ENCODE measurements around the gene YIF1B.

Gene YIF1B

DNA sequence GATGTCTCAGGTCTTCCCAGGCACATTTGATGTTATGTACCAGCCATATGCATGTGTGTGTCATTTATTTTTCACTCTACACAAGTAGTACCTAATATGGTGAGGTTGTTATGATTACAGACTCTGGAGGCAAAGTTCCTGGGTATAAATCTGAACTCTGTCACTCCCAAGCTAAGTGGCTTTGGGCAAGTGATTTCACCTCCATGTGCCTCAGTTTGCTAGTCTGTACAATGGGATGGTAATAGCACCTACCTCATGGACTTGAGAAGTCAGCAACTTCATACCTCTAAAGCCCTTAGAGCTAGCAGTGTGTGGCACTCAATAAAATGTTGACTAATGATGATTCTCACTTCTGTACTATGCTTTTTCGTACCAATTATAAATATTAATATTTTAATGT is 16.0 kb upstream of the YIF1B start:
- no peak overlapping the region for H3K4me3 ChIP-seq (ENCODE audit: low read depth, low read length)
- TF ChIP-seq, protein P1, sequence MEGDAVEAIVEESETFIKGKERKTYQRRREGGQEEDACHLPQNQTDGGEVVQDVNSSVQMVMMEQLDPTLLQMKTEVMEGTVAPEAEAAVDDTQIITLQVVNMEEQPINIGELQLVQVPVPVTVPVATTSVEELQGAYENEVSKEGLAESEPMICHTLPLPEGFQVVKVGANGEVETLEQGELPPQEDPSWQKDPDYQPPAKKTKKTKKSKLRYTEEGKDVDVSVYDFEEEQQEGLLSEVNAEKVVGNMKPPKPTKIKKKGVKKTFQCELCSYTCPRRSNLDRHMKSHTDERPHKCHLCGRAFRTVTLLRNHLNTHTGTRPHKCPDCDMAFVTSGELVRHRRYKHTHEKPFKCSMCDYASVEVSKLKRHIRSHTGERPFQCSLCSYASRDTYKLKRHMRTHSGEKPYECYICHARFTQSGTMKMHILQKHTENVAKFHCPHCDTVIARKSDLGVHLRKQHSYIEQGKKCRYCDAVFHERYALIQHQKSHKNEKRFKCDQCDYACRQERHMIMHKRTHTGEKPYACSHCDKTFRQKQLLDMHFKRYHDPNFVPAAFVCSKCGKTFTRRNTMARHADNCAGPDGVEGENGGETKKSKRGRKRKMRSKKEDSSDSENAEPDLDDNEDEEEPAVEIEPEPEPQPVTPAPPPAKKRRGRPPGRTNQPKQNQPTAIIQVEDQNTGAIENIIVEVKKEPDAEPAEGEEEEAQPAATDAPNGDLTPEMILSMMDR (IDR thresholded peaks at IDR 0.05; ENCODE audit: low read depth, low read length) = no peak
- DNase-seq (ENCODE audit: low read depth, low spot score) = no peak
- in situ Hi-C loops (cut with HindIII; ENCODE audit: low sequenced_read_pairs) = no loop called here

DNA sequence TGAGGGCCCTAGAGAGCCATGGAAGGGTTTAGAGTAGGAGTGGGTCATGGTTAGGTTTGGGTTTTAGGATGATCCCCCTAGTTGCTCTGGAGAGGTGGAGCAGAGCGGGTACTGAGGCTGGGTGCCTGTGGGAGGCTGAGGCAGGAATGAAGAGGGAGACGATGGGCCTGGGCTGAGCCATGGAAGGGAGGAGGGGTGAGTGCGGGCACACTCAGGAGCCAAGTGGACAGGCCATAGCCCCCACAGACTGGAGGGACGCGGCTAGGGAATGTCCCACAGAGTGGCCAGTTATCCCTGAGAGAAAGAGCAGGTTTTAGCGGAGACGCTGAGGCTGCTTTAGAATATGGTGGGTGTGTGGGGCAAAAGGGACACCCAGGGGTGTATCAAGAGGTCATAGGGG is 13.9 kb upstream of the YIF1B start:
- no peak overlapping the region for H3K4me3 ChIP-seq (ENCODE audit: low read depth, low read length)
- in situ Hi-C loops (cut with HindIII; ENCODE audit: low sequenced_read_pairs) = no loop called here
- no peak for DNase-seq (ENCODE audit: low read depth, low spot score)
- TF ChIP-seq, protein P1 (IDR thresholded peaks at IDR 0.05; ENCODE audit: low read depth, low read length) = no peak

DNA sequence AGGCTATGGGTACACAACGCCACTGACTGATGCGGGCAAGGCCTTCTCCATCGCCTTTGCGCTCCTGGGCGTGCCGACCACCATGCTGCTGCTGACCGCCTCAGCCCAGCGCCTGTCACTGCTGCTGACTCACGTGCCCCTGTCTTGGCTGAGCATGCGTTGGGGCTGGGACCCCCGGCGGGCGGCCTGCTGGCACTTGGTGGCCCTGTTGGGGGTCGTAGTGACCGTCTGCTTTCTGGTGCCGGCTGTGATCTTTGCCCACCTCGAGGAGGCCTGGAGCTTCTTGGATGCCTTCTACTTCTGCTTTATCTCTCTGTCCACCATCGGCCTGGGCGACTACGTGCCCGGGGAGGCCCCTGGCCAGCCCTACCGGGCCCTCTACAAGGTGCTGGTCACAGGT is 10.8 kb upstream of the YIF1B start:
- H3K4me3 ChIP-seq (ENCODE audit: low read depth, low read length) = no peak overlapping the region

DNA sequence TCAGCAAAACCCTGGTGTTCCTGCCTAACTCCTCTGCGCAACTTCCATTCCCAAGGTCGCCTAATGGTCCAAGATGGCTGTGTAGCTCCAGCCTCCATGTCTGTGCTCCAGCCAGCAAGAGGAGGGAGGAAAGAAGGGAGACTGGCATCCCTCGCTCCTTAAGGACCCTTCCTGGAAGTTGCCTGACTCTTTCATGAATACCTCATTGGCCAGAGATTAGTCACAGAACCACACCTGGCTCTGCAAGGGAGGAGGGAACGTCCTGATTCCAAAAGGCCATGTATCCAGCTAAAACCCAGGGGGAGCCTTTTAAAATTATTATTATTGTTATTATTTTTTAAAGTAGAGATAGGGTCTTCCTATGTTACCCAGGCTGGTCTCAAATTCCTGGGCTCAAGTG is 8.7 kb upstream of the YIF1B start:
- TF ChIP-seq, protein P1 (IDR thresholded peaks at IDR 0.05; ENCODE audit: low read depth, low read length) = no peak

More for the DNA sequence above, 10.8 kb upstream of the YIF1B start:
- TF ChIP-seq, protein P1 (IDR thresholded peaks at IDR 0.05; ENCODE audit: low read depth, low read length) = no peak
- no peak for DNase-seq (ENCODE audit: low read depth, low spot score)
- in situ Hi-C loops (cut with HindIII; ENCODE audit: low sequenced_read_pairs) = no loop called here

DNA sequence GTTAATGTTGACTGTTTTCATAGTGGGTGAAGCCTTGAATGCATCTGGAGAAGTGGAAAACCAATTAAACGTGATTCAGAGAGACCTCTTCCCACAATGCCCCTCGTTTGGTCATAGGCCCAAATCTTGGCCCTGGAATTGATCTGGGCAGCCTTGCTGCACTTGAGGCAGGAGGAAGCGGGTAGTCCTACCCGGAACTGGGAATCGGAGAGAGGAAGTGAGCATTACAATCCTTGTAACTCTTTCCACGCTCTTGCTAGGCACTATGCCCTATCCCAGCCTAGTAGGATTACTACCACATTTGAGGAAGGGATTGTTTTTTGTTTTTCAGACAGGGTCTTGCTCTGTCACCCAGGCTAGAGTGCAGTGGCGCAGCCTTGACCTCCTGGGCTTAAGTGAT is 7.5 kb upstream of the YIF1B start:
- in situ Hi-C loops (cut with HindIII; ENCODE audit: low sequenced_read_pairs) = no loop called here
- DNase-seq (ENCODE audit: low read depth, low spot score) = no peak
- TF ChIP-seq, protein P1 (IDR thresholded peaks at IDR 0.05; ENCODE audit: low read depth, low read length) = no peak
- H3K4me3 ChIP-seq (ENCODE audit: low read depth, low read length) = no peak overlapping the region

More for the DNA sequence above, 8.7 kb upstream of the YIF1B start:
- in situ Hi-C loops (cut with HindIII; ENCODE audit: low sequenced_read_pairs) = no loop called here
- no peak for DNase-seq (ENCODE audit: low read depth, low spot score)
- no peak overlapping the region for H3K4me3 ChIP-seq (ENCODE audit: low read depth, low read length)

DNA sequence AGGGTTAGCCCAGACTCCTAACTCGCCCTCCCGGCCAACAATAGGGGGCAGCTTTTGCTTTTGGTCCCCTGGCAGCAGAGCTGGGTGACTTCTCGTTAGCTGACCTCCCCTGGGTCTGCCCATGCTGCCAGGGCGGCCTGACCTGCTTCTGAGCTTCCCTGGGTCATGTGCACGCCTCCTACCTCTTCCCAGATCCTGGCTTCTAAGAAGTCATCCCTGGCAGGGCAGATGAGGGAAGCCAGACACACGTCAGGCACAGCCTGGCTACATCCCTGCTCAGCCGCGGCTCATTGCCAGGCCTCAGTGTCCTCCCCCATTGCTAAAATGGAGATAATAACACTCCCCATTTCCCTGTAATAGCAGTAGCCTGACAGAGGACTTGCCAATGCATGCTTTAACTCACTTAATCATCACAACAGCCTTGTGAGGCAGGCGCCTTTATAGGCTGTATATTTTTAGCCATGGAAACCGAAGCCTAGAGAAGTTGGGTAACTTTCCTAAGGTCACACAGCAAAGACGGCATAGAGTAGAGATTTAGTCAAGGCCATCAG is 6.0 kb upstream of the YIF1B start:
- in situ Hi-C loops (cut with HindIII; ENCODE audit: low sequenced_read_pairs) = no loop called here
- DNase-seq (ENCODE audit: low read depth, low spot score) = no peak
- TF ChIP-seq, protein P1 (IDR thresholded peaks at IDR 0.05; ENCODE audit: low read depth, low read length) = no peak
- no peak overlapping the region for H3K4me3 ChIP-seq (ENCODE audit: low read depth, low read length)

DNA sequence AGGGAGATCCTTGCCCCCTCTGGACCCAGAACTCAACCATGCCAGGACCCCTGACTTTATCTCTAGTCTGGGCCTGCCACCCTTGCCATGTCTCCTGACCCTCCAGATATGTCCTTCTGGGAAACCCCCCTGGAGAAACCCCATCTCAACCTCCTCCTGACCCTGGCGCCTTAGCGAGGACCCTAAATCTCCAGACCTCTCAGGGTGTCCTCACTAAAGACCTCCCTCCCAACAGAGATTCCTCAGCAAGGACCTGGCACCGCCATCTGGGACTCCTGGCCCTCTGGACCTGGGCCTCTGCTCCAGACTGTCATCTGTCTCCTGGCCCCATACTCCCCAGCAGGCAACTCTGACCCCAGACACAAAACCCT is 5.2 kb upstream of the YIF1B start:
- TF ChIP-seq, protein P1 (IDR thresholded peaks at IDR 0.05; ENCODE audit: low read depth, low read length) = no peak
- no peak for DNase-seq (ENCODE audit: low read depth, low spot score)
- no peak overlapping the region for H3K4me3 ChIP-seq (ENCODE audit: low read depth, low read length)
- in situ Hi-C loops (cut with HindIII; ENCODE audit: low sequenced_read_pairs) = no loop called here
